GM19193 (cell line): ENCODE measurements around the gene FIZ1.

Experiments
- POLR2A ChIP-seq: IDR thresholded peaks from 4 replicates; pipeline ENCODE4 v1.6.1; 2011; ENCODE audit not compliant: insufficient read depth, insufficient read length; ENCODE audit errors: extremely low read depth

FIZ1 gene

DNA sequence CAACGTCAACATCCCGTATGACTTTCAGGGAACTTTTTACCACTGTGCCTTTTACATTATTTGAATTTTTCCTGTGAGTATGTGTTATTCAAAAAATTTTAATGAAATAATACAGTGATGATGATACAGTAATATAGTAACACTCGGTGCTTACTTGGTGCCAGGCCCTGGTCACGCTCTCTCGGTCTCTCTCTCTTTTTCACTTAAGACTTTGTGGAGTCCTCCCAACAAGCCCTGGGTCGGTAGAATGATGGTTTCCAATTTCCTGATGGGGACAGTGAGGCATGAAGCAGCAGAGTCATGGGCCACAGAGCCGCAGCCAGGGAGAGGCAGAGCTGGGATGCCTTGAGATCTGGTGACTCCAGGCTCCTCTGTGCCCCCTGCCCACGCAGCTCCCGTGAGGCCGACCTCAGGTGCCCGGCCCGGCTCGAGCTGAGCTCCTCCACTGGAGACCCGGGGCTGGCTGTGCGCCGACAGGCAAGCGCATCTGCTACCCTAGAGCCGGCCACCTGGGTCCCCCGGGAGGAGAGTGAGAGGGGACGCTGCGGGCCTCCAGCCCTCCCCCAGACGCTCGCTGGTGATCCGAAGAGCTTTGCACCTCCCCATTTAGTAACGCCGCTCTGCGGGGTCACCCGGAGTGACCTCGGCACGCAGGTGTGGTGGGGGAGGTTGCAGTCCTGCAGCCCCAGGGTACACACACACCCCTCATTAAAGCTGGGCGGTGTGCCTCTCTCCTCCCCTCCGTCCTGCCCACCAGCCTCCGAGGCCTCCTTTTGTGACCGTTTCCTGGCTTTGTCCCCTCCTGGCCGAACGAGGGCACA lies 49.6 kb downstream of the FIZ1 start:
- TF ChIP-seq POLR2A, result no peak

DNA sequence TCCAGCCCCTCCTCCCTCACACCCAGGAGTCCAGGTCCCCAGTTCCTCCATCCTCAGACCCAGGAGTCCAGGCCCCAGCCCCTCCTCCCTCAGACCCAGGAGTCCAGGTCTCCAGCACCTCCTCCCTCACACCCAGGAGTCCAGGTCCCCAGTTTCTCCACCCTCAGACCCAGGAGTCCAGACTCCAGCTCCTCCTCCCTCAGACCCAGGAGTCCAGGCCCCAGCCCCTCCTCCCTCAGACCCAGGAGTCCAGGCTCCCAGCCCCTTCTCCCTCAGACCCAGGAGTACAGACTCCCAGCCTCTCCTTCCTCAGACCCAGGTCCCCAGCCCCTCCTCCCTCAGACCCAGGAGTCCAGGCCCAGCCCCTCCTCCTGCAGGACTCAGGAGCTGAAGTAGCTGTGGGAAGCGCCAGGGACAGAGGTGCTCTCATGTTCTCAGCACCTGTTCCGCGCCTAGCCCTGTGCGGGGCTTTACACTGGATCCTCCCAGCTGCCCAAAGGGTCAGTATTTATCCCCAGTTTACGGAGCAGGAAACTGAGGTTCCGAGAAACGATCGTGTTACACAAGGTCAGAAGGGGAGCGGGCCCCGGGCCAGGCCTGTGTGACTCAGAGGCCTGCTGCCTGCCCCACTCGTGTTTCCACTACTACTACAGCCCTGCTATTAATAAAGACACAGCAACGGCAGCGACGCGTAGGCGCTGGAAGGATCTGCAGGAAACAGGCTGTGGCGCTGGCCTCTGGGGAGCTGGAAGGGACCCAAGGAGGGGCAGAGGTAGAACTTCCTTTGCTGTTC lies 52.3 kb downstream of the FIZ1 start:
- no peak for TF ChIP-seq POLR2A

- no peak for TF ChIP-seq POLR2A
These were observed 53.3 kb downstream of the FIZ1 start for GRCh38 chr19:55546011-55546410.

GRCh38 chr19:55545443-55545842 lies 53.9 kb downstream of the FIZ1 start, which contains the start of gene SBK3:
Gene SBK3 (minus strand): TSS chr19:55545543. CDS start chr19:55545543, 0 bp downstream.
- TF ChIP-seq POLR2A, result no peak

DNA sequence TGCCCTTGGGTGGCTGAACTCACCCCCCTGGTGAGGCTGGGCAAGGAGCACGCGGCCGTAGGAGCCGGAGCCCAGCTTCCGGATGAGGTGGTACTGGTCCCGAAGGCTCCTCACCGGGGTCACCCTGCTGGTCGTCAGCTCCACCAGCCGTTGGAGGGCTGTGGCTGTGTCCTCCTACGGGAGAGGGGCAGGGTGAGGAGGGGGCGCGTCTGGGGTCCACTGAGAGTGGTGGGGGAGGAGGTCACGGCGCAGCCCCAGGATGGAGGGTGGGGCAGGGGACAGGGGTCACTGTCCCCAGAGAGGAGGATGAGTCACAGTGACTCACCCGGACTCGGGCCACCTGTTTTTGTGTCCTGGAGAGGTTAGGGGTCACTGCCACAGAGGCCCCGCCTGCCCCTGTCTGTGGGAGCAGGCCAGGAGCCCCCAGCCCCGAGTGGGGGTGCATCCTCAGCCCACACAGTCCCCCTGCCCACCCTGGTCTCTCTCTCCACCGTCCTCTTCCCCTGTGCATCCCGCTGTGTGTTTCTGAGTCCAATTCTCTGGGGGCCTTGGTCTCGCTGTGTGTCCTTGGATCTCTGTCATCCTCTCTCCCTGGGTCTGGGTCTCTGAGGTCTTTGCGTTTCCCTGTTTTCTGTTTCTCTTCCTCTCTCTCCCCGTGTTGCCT lies 54.4 kb downstream of the FIZ1 start:
- TF ChIP-seq POLR2A, result no peak

- no peak for TF ChIP-seq POLR2A
These were observed 55.3 kb downstream of the FIZ1 start for GRCh38 chr19:55544014-55544413.

- no peak for TF ChIP-seq POLR2A
These were observed 55.8 kb downstream of the FIZ1 start for GRCh38 chr19:55543567-55543966.

- no peak for TF ChIP-seq POLR2A
These were observed 56.9 kb downstream of the FIZ1 start for GRCh38 chr19:55542292-55542855.
